Left lobe of liver (tissue), 2 donors: ENCODE data around the gene C19orf73. TPM values are rescaled to one million over a fixed set of nuclear protein-coding genes. Genes with fewer than 3 reads are reported as not detected.

ENCODE experiments used
- ATAC-seq: fragments of 200-7000 bp; cut with Tn5 transposase; one replicate; pipeline ENCODE4 v1.9.1; 2020; ENCODE audit warnings: mild to moderate bottlenecking, moderate library complexity
- DNase-seq: peaks from one replicate; pipeline ENCODE4 v3.0.0-alpha.2; 2020; ENCODE audit warnings: low spot score
- total RNA-seq: library from RNA; stranded (reverse); gene quantifications from one replicate; pipeline ENCODE4 v1.2.1, GENCODE V29; 2021
- donor health status: DM: no; HTN: no; CAD: no; lungs with moderate emphysema.
- donor health status: DM: no; HTN: yes; CAD: no.

Gene C19orf73
- total RNA-seq, 1 donor from 2014 or later = 2.2 TPM

DNA sequence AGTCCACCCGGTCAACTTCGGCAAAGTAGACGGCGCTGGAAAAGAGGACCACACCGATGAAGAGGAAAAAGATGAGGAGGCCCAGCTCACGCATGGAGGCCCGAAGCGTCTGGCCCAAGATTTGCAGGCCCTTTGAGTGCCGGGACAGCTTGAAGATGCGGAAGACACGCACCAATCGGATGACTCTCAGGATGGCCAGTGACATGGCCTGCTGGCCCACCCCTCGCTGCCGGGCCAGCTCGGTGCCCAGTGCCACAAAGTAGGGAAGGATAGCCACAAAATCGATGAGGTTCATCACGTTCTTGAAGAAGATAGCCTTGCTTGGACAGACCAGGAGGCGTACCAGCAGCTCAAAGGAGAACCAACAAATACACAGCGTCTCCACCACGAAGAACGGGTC, 48.5 kb downstream of the C19orf73 start:
- no peak for ATAC-seq
- no peak for DNase-seq

DNA sequence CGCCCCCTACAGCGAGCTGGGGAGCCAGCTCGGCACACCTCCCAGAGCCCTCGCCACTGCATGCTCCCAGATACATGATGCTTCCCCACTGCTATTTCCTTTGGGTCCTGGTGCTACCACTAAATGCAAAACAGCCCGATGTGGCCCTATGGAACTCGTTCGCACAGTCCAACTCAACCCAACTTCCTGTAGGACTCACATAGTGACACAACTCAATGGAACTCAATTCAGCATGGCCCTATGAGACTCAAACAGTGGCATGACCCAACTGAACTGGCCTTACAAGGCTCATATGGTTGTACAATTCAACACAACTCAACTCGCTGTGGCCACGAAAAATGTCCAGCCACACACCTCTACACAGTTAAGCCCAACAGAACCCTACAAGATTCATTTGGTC, 49.9 kb downstream of the C19orf73 start:
- ATAC-seq (no peak), DNase-seq (no peak)

Other genes starting within 250 kb of the C19orf73 start
- gene PPP1R15A, start 246.7 kb downstream of the C19orf73 start, total RNA-seq = 5.7 TPM
- gene TULP2, start 220.4 kb downstream of the C19orf73 start, total RNA-seq = not detected
- 300 TPM for gene NUCB1, start 218.8 kb downstream of the C19orf73 start, total RNA-seq
- gene DHDH, start 185.4 kb downstream of the C19orf73 start, total RNA-seq = 0.23 TPM
- gene BAX, start 164.3 kb downstream of the C19orf73 start, total RNA-seq = 18.9 TPM
- 8,713 TPM for gene FTL, start 153.8 kb downstream of the C19orf73 start, total RNA-seq
- 13.6 TPM for gene GYS1, start 125.8 kb downstream of the C19orf73 start, total RNA-seq
- 34.3 TPM for gene RUVBL2, start 125.3 kb downstream of the C19orf73 start, total RNA-seq
- not detected for gene LHB, start 102.1 kb downstream of the C19orf73 start, total RNA-seq
- not detected for gene CGB3, start 94.8 kb downstream of the C19orf73 start, total RNA-seq
- not detected for gene CGB2, start 87.3 kb downstream of the C19orf73 start, total RNA-seq
- not detected for gene CGB1, start 82.2 kb downstream of the C19orf73 start, total RNA-seq
- gene CGB5, start 75.3 kb downstream of the C19orf73 start, total RNA-seq = not detected
- not detected for gene CGB8, start 70.0 kb downstream of the C19orf73 start, total RNA-seq
- gene CGB7, start 61.4 kb downstream of the C19orf73 start, total RNA-seq = not detected
- gene NTF4, start 54.3 kb downstream of the C19orf73 start, total RNA-seq = not detected
- gene KCNA7, start 46.4 kb downstream of the C19orf73 start, total RNA-seq = not detected
- gene SNRNP70, start 33.7 kb downstream of the C19orf73 start, total RNA-seq = 170 TPM
- gene LIN7B, start 4.8 kb downstream of the C19orf73 start, total RNA-seq = 5.5 TPM
- 2.3 TPM for gene PPFIA3, start 401 bp upstream of the C19orf73 start, total RNA-seq
- gene HRC, start 36.3 kb upstream of the C19orf73 start, total RNA-seq = not detected
- 15.0 TPM for gene TRPM4, start 38.6 kb upstream of the C19orf73 start, total RNA-seq
- gene SLC6A16, start 206.0 kb upstream of the C19orf73 start, total RNA-seq = 2.4 TPM
- gene CD37, start 216.3 kb upstream of the C19orf73 start, total RNA-seq = 2.2 TPM
- 5.1 TPM for gene TEAD2, start 243.3 kb upstream of the C19orf73 start, total RNA-seq
- not detected for gene DKKL1, start 244.7 kb upstream of the C19orf73 start, total RNA-seq